ENCODE measurements around the gene EXOC2. TPM values are rescaled to one million over a fixed set of nuclear protein-coding genes. Genes with fewer than 3 reads are reported as not detected.

The EXOC2 gene
- polyA plus RNA-seq, 1 experiment: 16.0 TPM

DNA sequence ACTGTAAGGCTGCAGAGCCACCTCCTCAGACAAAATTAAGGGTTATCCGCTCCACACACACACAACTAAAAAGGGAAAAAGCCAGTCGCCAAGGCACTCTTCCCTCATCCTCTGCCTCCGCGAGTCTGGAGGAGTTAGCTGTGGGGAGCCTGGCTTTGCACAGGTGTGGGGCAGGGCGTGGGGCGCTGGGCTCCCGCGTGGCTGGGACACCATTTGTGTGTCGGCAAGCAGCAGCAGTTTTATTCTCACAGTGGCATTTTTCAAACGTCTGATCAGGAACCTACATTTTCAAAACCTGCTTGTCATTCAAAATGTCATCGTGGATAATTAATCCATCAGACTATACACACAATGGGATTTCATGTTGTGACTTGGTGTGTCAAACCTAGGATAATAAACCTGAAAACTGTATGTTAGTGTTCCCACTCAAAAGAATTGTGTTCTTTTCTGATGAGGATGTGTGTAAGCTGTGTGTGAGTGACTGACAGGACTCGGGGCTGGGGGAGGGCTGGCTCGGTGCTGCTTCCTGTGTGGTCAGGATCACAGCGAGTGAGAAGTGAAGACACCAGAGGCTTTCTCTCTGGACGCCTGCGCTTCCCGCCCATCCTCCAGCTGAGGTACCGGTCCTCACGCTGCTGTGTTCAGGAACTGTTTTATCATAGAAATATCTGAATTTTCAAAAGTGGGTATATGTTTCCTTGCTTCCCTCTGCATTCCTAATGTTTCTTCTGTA, 218.3 kb downstream of the EXOC2 start:
- no peak for DNase-seq (ENCODE audit: low read depth)
- TF ChIP-seq, protein P1, sequence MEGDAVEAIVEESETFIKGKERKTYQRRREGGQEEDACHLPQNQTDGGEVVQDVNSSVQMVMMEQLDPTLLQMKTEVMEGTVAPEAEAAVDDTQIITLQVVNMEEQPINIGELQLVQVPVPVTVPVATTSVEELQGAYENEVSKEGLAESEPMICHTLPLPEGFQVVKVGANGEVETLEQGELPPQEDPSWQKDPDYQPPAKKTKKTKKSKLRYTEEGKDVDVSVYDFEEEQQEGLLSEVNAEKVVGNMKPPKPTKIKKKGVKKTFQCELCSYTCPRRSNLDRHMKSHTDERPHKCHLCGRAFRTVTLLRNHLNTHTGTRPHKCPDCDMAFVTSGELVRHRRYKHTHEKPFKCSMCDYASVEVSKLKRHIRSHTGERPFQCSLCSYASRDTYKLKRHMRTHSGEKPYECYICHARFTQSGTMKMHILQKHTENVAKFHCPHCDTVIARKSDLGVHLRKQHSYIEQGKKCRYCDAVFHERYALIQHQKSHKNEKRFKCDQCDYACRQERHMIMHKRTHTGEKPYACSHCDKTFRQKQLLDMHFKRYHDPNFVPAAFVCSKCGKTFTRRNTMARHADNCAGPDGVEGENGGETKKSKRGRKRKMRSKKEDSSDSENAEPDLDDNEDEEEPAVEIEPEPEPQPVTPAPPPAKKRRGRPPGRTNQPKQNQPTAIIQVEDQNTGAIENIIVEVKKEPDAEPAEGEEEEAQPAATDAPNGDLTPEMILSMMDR (IDR thresholded peaks at IDR 0.05; ENCODE audit: insufficient read depth, low read depth, low read length): no peak
- Histone ChIP-seq H3K36me3 (ENCODE audit: control insufficient read depth, insufficient read depth, low read length) (no peaks in the 10 kb centered on the region), H3K27me3 (ENCODE audit: control insufficient read depth, insufficient read depth, low read length) (no peaks in the 10 kb centered on the region), H3K4me3 (ENCODE audit: low read depth, low read length) (no peak overlapping the region)
- CTCF ChIA-PET: interaction anchor here (1.2 kb wide), 1 partner anchor 40 kb away, joined by 3 read pairs; no protein-coding TSS in a partner anchor
- POLR2A ChIA-PET: no interaction called here

DNA sequence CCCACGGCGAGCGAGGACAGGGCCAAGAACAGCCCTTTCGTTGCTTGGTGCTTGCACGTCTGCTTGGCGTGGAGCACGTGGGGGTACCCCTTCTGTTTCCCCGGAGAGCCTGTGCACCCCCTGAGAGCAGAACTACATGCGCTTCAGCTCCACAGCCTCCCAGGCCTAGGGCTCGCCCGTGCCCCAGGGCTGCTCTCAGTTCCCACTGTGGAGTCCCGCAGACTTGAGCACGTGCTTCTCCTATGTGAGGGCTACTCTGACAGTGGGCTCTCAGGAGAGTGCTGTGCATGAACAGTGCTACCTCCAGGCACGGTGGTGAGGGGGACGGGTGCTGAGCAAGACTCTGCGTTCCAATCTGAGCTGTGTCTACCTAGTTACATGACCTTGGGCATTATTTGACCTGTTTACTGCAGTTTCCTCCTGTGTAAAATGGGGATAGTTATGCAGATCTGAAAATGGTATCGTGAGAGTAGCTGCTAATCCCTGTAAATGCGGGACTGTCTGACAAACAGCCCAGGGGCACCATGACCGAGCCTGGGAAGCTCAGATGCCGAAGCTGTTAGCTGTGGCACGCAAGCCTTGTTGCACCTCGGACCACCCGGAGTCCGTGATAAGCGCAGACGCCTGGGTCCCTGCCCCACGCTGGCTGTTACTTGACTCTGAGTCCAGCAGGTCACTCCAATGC, 219.0 kb downstream of the EXOC2 start:
- CTCF ChIA-PET: interaction anchor here (1.2 kb wide), 1 partner anchor 39 kb away, joined by 3 read pairs; no protein-coding TSS in a partner anchor

DNA sequence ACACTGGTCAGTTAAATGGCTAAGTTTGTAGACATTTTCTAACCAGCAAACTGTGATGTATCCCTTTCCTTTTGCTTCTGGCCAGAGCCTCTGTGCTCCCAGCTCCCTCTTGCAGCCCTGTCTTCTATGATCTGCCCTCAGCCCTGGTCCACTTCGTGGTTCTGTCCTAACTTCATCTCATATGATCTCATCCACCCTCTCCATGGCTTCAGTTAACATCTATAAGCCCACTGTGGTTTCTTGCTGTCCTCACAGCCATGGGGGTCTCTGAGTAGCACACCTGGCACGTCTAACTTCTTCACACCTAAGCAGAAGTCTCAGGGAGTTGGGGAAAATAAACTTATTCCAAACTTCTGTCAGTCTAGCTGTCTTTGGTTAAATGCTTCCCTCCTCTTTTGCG, 219.6 kb downstream of the EXOC2 start:
- no peak for DNase-seq (ENCODE audit: low read depth)
- CTCF ChIA-PET: interaction anchor here (1.2 kb wide), 1 partner anchor 38 kb away, joined by 3 read pairs; no protein-coding TSS in a partner anchor
- Histone ChIP-seq H3K36me3 (ENCODE audit: control insufficient read depth, insufficient read depth, low read length) (no peaks in the 10 kb centered on the region), H3K27me3 (ENCODE audit: control insufficient read depth, insufficient read depth, low read length) (no peaks in the 10 kb centered on the region), H3K4me3 (ENCODE audit: low read depth, low read length) (no peak overlapping the region)
- POLR2A ChIA-PET: no interaction called here
- TF ChIP-seq, protein P1 (IDR thresholded peaks at IDR 0.05; ENCODE audit: insufficient read depth, low read depth, low read length): no peak

More for the DNA sequence above, 219.0 kb downstream of the EXOC2 start:
- Histone ChIP-seq H3K4me3 (ENCODE audit: low read depth, low read length) (no peak overlapping the region), H3K27me3 (ENCODE audit: control insufficient read depth, insufficient read depth, low read length) (no peaks in the 10 kb centered on the region), H3K36me3 (ENCODE audit: control insufficient read depth, insufficient read depth, low read length) (no peaks in the 10 kb centered on the region)
- POLR2A ChIA-PET: no interaction called here
- TF ChIP-seq, protein P1 (IDR thresholded peaks at IDR 0.05; ENCODE audit: insufficient read depth, low read depth, low read length): no peak
- DNase-seq (ENCODE audit: low read depth): no peak

DNA sequence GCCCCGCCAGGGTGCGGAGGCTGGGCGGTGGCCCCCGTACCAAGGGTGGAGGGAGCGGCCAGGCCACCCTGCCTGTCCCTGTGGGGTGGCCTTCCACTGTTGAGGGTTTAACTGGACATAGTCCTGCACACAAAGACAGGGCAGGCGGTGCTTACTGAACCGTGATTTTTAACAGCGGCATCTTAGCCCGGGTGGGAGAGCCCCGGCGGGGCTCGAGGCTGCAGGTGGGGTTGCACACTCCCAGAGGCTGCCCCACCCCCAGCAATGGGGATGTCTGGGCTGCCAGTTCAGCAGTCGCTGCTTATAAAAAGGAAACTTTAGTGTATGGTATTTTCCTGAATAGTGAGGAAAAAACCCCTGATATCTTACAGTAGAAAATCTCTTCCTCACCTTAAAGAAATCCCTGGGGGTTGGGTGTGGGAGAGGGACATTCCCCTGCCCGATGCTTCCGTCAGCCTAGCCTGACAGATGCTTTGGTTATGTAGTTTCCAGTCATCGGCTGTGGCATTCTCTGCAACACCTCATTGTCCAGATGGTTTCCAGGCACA, 222.0 kb downstream of the EXOC2 start:
- POLR2A ChIA-PET: no interaction called here
- no peaks in the 10 kb centered on the region for H3K27me3 ChIP-seq (ENCODE audit: control insufficient read depth, insufficient read depth, low read length)
- no peak for DNase-seq (ENCODE audit: low read depth)
- TF ChIP-seq, protein P1 (IDR thresholded peaks at IDR 0.05; ENCODE audit: insufficient read depth, low read depth, low read length): no peak
- no peak overlapping the region for H3K4me3 ChIP-seq (ENCODE audit: low read depth, low read length)
- CTCF ChIA-PET: no interaction called here
- H3K36me3 ChIP-seq (ENCODE audit: control insufficient read depth, insufficient read depth, low read length): no peaks in the 10 kb centered on the region
